HepG2 (cell line): ENCODE measurements around the gene GDPD5. TPM values are rescaled to one million over a fixed set of nuclear protein-coding genes. Genes with fewer than 3 reads are reported as not detected.

Source experiments
- ATAC-seq: fragments of 200-7000 bp; cut with Tn5 transposase; 3 replicates; pipeline ENCODE4 v1.9.1; 2020; ENCODE audit warnings: mild to moderate bottlenecking, moderate library complexity
- BruUV-seq: library from RNA; stranded (reverse); fragments of 400-500 nt; replicated peaks from 2 replicates; lab custom pipeline; 2021; lab: Mats Ljungman, UMichigan
- CTCF ChIA-PET: fragments of 300-600 bp; formaldehyde crosslinking; extraction: SDS; loops from one replicate; lab custom pipeline; 2021; ENCODE audit warnings: low total read pairs, inconsistent platforms, low intra/inter-chr PET ratio; lab: Yijun Ruan, JAX
- POLR2A ChIA-PET: fragments of 350-600 bp; sonication (Branson Sonifier 250); formaldehyde crosslinking; loops from one replicate; lab custom pipeline; 2020; ENCODE audit warnings: antibody characterized with exemption, inconsistent platforms; lab: Yijun Ruan, JAX
- DNase-seq: peaks from one replicate; pipeline ENCODE4 v3.0.0-alpha.2; 2015; ENCODE audit warnings: low spot score
- FAIRE-seq: peaks from 3 replicates; lab custom pipeline; 2011; peaks lifted over from hg19 to GRCh38; lab: Jason Lieb, UNC
- H2AFZ ChIP-seq: one replicate; pipeline ENCODE4 v1.6.1; 2011; ENCODE audit warnings: low read length, inconsistent platforms
- H3K27ac ChIP-seq: fragments of 300-600 bp; 3 replicates; pipeline ENCODE4 v1.8.0; 2011; ENCODE audit warnings: mixed run types, mild to moderate bottlenecking, mixed read lengths, low read length, inconsistent platforms; ENCODE audit not compliant: insufficient read depth; ENCODE audit errors: extremely low read length
- H3K27me3 ChIP-seq, 2 experiments: fragments of 200-600 bp in 1 of 2; 2 replicates in 1 of 2; 3 replicates in 1 of 2; pipeline versions ENCODE4 v1.6.0 to v1.8.0; 2011; ENCODE audit warnings: low read length in 2 of 2, mild to moderate bottlenecking in 2 of 2, moderate library complexity in 2 of 2, inconsistent platforms in 1 of 2; ENCODE audit not compliant: insufficient read depth in 2 of 2, control insufficient read depth in 1 of 2
- H3K36me3 ChIP-seq, 2 experiments: fragments of 200-600 bp in 1 of 2; replicated peaks in 1 of 2; 2 replicates in 1 of 2; 3 replicates in 1 of 2; pipeline versions ENCODE4 v1.5.1 to v1.8.0; 2011; ENCODE audit warnings: low read length in 2 of 2, inconsistent platforms in 1 of 2; ENCODE audit not compliant: insufficient read depth in 2 of 2, control insufficient read depth in 1 of 2
- H3K4me1 ChIP-seq: 2 replicates; pipeline ENCODE4 v1.5.1; 2012; ENCODE audit warnings: low read length, inconsistent platforms; ENCODE audit not compliant: insufficient read depth
- H3K4me2 ChIP-seq: 2 replicates; pipeline ENCODE4 v1.6.0; 2011; ENCODE audit warnings: low read depth, low read length, inconsistent platforms
- H3K4me3 ChIP-seq, 3 experiments: fragments of 200-600 bp in 1 of 3; sonication (generic), shearing (Covaris generic) in 1 of 3; replicated peaks in 1 of 3; 2 replicates each; pipeline ENCODE4 v1.5.1; 2011 to 2016; ENCODE audit warnings: low read length in 3 of 3, inconsistent platforms in 2 of 3, low read depth in 2 of 3, mild to moderate bottlenecking in 2 of 3, control low read depth in 1 of 3, mixed read lengths in 1 of 3; ENCODE audit not compliant: insufficient read depth in 1 of 3
- H3K79me2 ChIP-seq: one replicate; pipeline ENCODE4 v1.6.1; 2011; ENCODE audit warnings: low read length, inconsistent platforms; ENCODE audit not compliant: insufficient read depth
- H3K9ac ChIP-seq: 2 replicates; pipeline ENCODE4 v1.6.0; 2011; ENCODE audit warnings: mild to moderate bottlenecking, low read depth, low read length, inconsistent platforms; ENCODE audit not compliant: insufficient read depth
- H3K9me3 ChIP-seq: 2 replicates; pipeline ENCODE4 v1.5.1; 2012; ENCODE audit warnings: mild to moderate bottlenecking, low read length
- H4K20me1 ChIP-seq: 2 replicates; pipeline ENCODE4 v1.6.0; 2011; ENCODE audit warnings: inconsistent platforms, mild to moderate bottlenecking, low read length, moderate library complexity; ENCODE audit not compliant: insufficient read depth
- ARNT ChIP-seq: fragments of 450-650 bp; IDR thresholded peaks from 2 replicates; pipeline ENCODE4 v1.6.1; 2017
- ATF7 ChIP-seq, 2 experiments: fragments of 450-650 bp in 1 of 2; sonication (generic) in 1 of 2; formaldehyde crosslinking in 1 of 2; IDR thresholded peaks; 2 replicates each; pipeline versions ENCODE4 v1.4.0 to v1.6.1; 2016 to 2020; ENCODE audit warnings: antibody characterized with exemption in 1 of 2, mild to moderate bottlenecking in 1 of 2, missing genetic modification reagents in 1 of 2
- CREB1 ChIP-seq, 2 experiments: fragments of 450-650 bp in 1 of 2; IDR thresholded peaks; 2 replicates each; pipeline ENCODE4 v1.6.1; 2016 to 2017; ENCODE audit warnings: control low read depth in 1 of 2, mild to moderate bottlenecking in 1 of 2, missing compliant biosample characterization in 1 of 2, missing genetic modification characterization in 1 of 2
- CREM ChIP-seq, 2 experiments: sonication (generic) in 1 of 2; formaldehyde crosslinking in 1 of 2; IDR thresholded peaks; 2 replicates each; pipeline versions ENCODE4 v1.4.0 to v1.6.1; 2016 to 2020; ENCODE audit warnings: antibody characterized with exemption in 1 of 2, mild to moderate bottlenecking in 1 of 2, missing genetic modification reagents in 1 of 2
- DPF2 ChIP-seq: sonication (generic); formaldehyde crosslinking; IDR thresholded peaks from 2 replicates; pipeline ENCODE4 v1.4.0; 2020; ENCODE audit warnings: mild to moderate bottlenecking, low read depth, missing genetic modification reagents, borderline replicate concordance
- IRX3 ChIP-seq: sonication (generic); formaldehyde crosslinking; IDR thresholded peaks from 2 replicates; pipeline ENCODE4 v1.8.1; 2023; ENCODE audit warnings: mild to moderate bottlenecking, low read depth, missing genetic modification reagents, borderline replicate concordance
- SIN3B ChIP-seq: fragments of 150-350 bp; IDR thresholded peaks from 2 replicates; pipeline ENCODE4 v1.6.1; 2014; ENCODE audit warnings: low read length
- SKI ChIP-seq: fragments of 450-650 bp; IDR thresholded peaks from one replicate; pipeline ENCODE4 v1.6.1; 2018; ENCODE audit warnings: mild to moderate bottlenecking; ENCODE audit not compliant: partially characterized antibody
- SMAD3 ChIP-seq: sonication (generic); formaldehyde crosslinking; IDR thresholded peaks from 2 replicates; pipeline ENCODE4 v1.4.0; 2020; ENCODE audit warnings: missing genetic modification reagents
- SMYD3 ChIP-seq: sonication (generic); formaldehyde crosslinking; IDR thresholded peaks from 2 replicates; pipeline ENCODE4 v1.8.1; 2023; ENCODE audit warnings: mild to moderate bottlenecking, missing genetic modification reagents
- ZBTB7A ChIP-seq: sonication (generic); formaldehyde crosslinking; IDR thresholded peaks from 2 replicates; pipeline ENCODE4 v1.8.0; 2022; ENCODE audit warnings: mild to moderate bottlenecking, missing genetic modification reagents
- ZNF547 ChIP-seq: sonication (generic); formaldehyde crosslinking; IDR thresholded peaks from 2 replicates; pipeline ENCODE4 v1.5.1; 2020; ENCODE audit warnings: mild to moderate bottlenecking, missing genetic modification reagents
- WGBS: methylation state at CpG from one replicate; pipeline ENCODE4 v1.1.6; 2017; ENCODE audit warnings: low lambda C conversion rate; 5-methylcytosine and 5-hydroxymethylcytosine counted together
- in situ Hi-C: cut with HindIII; loops from 2 replicates; pipeline ENCODE4 v1.10.0; 2017; ENCODE audit warnings: low pct_unique_long_range_greater_than_20kb; ENCODE audit not compliant: extremely low pct_ligation_motif_present
- intact Hi-C: fragments of 100-400 bp; cut with micrococcal nuclease; formaldehyde crosslinking; loops from one replicate; pipeline ENCODE4 v1.10.0; 2022; ENCODE audit not compliant: unreplicated experiment
- polyA plus RNA-seq, 8 experiments: library from polyadenylated mRNA; depleted of rRNA in 3 of 8; stranded (reverse) in 7 of 8; unstranded in 1 of 8; fragments of >200 nt; fragmentation: Illumina TruSeq in 4 of 8; extraction: Trizol in 4 of 8; gene quantifications; 2 replicates each; pipeline versions ENCODE4 v1.2.1 to v1.2.3, GENCODE V29; 2011 to 2016; ENCODE audit warnings: low read depth in 4 of 8, missing spikeins in 1 of 8, mixed read lengths in 1 of 8; ENCODE audit not compliant: insufficient read depth in 1 of 8
- total RNA-seq, 5 experiments: library from RNA; depleted of rRNA; stranded (reverse); fragments of >200 nt; fragmentation: Illumina TruSeq; extraction: Trizol; gene quantifications; 2 replicates each; pipeline ENCODE4 v1.2.3, GENCODE V29; 2016; ENCODE audit warnings: low read depth in 1 of 5

The GDPD5 gene
- total and polyA plus RNA-seq, 2 of the 13 experiments (the other 11 are each of a cell fraction or from before 2014, with no cell fraction given): 55.0 to 67.5 TPM

DNA sequence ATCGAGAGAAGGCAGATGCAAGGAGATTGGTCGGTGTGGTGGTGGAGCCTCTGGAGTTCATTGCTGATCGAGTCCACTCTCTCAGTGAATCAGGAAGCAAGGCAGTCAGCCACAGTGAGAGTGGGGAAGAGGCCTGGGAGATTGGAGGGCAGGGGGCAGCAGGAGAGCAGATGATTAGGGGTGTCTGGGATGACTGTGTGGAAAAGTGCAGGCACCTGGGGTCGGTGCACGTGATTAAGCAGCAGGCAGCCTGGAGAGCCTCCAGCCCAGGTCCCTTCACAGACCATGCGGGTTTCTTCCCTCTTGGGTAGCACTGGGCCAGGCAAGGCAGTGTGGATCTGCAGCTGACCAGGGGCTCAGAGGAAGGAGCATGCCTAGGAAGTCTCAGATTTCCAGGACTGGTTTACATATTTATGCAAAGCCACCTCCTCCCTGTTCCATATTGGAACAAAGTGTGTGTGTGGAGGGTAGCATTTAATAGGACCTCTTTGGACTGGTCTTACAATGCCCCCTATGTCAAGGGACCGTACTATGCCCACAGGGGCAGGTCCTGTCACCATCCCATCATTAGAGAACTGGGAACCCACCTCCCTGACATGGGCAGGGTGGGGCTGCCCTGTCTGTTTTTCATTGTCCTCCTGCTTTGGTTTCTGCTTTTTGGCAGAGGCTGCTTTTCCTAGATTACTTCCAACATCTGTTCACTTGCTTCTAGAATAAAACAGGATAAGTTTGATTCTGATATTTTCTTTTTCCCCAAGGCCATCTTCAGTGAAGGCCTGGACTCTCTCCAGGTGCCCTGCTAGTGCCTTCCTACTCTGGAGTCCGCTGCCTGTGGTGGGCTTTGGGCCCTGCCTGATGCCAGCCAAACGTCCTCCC, 14.0 kb upstream of the GDPD5 start:
- BruUV-seq: no TSS peak
- Histone ChIP-seq H3K27ac (no peak overlapping the region), H2AFZ (no peak overlapping the region), H3K79me2 (no peaks in the 10 kb centered on the region), H3K9ac (no peak overlapping the region), H4K20me1 (no peaks in the 10 kb centered on the region), H3K4me3 (no peak overlapping the region), H3K4me1 (peaks cover 33% of the 10 kb centered on the region), H3K27me3 (peaks cover 4 to 41% of the 10 kb centered on the region in 2 experiments; a peak in 4 of 5 replicates), H3K36me3 (no peaks in the 10 kb centered on the region), H3K9me3 (no peaks in the 10 kb centered on the region), H3K4me2 (no peak overlapping the region)
- WGBS: 48% methylated on average over 7 of the region's 9 CpGs
- no peak for FAIRE-seq
- in situ Hi-C loops (loop anchor here (5.0 kb wide), 1 partner anchor 38 kb away; no protein-coding TSS in a partner anchor), intact Hi-C loops (no loop called here)
- TF ChIP-seq ARNT (no peak), SKI (no peak), DPF2 (CRISPR knock-in tag) (no peak), ZNF547 (no peak), SMYD3 (no peak), ZBTB7A (CRISPR knock-in tag) (no peak)
- DNase-seq: no peak
- no peak for ATAC-seq
- ChIA-PET POLR2A (no interaction called here), CTCF (no interaction called here)

DNA sequence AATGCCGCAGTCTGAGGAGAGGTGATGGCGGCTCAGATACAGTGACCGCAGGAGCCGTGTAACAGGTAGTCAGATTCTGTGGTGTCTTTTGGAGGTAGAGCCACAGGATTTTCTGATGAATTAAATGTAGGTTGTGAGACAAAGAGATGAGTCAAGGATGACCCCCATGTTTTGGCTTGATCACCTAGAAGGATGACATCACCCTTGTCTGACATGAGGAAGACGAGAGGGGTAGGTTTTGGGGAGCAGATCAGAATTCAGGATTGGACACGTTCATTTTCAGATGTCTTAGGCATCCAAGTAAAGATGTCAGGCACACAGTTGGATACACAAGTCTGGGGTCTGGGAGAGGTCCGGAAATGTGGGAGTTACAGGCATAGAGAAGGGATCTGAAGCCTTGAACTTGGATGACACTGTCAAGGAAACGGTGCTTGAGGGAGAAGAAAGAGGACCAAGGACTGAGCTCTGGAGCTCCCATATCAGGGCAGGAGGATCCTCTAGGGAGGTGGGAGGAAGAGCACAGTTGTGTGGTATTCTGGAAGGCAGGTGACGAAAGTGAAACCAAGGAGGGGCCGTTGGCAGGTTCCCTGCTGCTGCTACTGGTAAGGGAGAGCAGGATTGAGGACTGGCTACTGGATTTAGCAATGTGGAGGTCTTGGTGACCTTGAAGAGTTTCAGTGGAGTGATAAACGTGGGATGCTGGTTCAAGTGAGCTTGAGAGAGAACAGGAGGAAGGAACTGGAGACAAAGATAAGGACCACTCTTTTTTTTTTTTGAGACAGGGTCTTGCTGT, 12.6 kb upstream of the GDPD5 start:
- FAIRE-seq: no peak
- H4K20me1 ChIP-seq: no peaks in the 10 kb centered on the region
- in situ Hi-C loops: no loop called here
- H3K36me3 ChIP-seq: no peaks in the 10 kb centered on the region
- no peaks in the 10 kb centered on the region for H3K9me3 ChIP-seq
- CTCF ChIA-PET: no interaction called here
- H3K9ac ChIP-seq: no peak overlapping the region; the same call in 1 of the 2 replicates
- whole genome bisulfite sequencing: 35% methylated on average over 11 of the region's 11 CpGs
- DNase-seq: no peak
- ATAC-seq: no peak
- H3K4me3 ChIP-seq: 0 out of 6 replicates have a peak overlapping the region, but pooled peaks of 1 of the 3 experiments have one; percentile 2
- peaks cover 42% of the 10 kb centered on the region for H3K4me1 ChIP-seq
- no TSS peak for BruUV-seq
- H3K27me3 ChIP-seq: peaks cover 4 to 39% of the 10 kb centered on the region in 2 experiments; a peak in 4 of 5 replicates
- POLR2A ChIA-PET: no interaction called here
- no peaks in the 10 kb centered on the region for H3K79me2 ChIP-seq
- intact Hi-C loops: no loop called here
- H2AFZ ChIP-seq: no peak overlapping the region
- no peak overlapping the region for H3K27ac ChIP-seq
- peak overlapping the region; percentile 65 for H3K4me2 ChIP-seq
- TF ChIP-seq CREM (IDR thresholded peaks at IDR 0.05) (no peak), CREM (CRISPR knock-in tag; IDR thresholded peaks at IDR 0.05) (no peak), CREB1 (IDR thresholded peaks at IDR 0.05) (peak; percentile 15; the same call in 1 of the 2 replicates), CREB1 (CRISPR knock-in tag; IDR thresholded peaks at IDR 0.05) (no peak), IRX3 (CRISPR knock-in tag) (no peak), SMAD3 (no peak), ATF7 (IDR thresholded peaks at IDR 0.05) (peak; percentile 81), ATF7 (CRISPR knock-in tag; IDR thresholded peaks at IDR 0.05) (no peak), SIN3B (no peak)
